Kidney epithelial cell (primary cell): ENCODE measurements around the gene USP9X. TPM values are rescaled to one million over a fixed set of nuclear protein-coding genes. Genes with fewer than 3 reads are reported as not detected.

Experiments used
- DNase-seq: peaks from one replicate; pipeline ENCODE4 v3.0.0-alpha.2; 2010; ENCODE audit warnings: low read depth
- H3K27me3 ChIP-seq: 2 replicates; pipeline ENCODE4 v1.6.0; 2011; ENCODE audit warnings: low read length; ENCODE audit not compliant: control insufficient read depth, insufficient read depth
- H3K36me3 ChIP-seq: 2 replicates; pipeline ENCODE4 v1.5.1; 2011; ENCODE audit warnings: low read length; ENCODE audit not compliant: control insufficient read depth, insufficient read depth
- H3K4me3 ChIP-seq: 2 replicates; pipeline ENCODE4 v1.5.1; 2011; ENCODE audit warnings: low read depth, mild to moderate bottlenecking, control low read depth, low read length
- CTCF ChIP-seq: IDR thresholded peaks from 2 replicates; pipeline ENCODE4 v1.5.1; 2011; ENCODE audit warnings: mild to moderate bottlenecking, moderate library complexity, low read length, control low read depth, inconsistent platforms; ENCODE audit not compliant: insufficient read depth, poor library complexity, severe bottlenecking
- total RNA-seq: library from RNA; depleted of rRNA; stranded (reverse); fragments of >200 nt; gene quantifications from 2 replicates; pipeline ENCODE4 v1.2.3, GENCODE V29; 2015

The USP9X gene
- total RNA-seq, 1 donor from 2014 or later, result 53.7 TPM

- DNase-seq, result no peak
- no peaks in the 10 kb centered on the region for H3K27me3 ChIP-seq
- H3K36me3 ChIP-seq, result peaks cover 1% of the 10 kb centered on the region
- TF ChIP-seq CTCF, result no peak
- no peak overlapping the region for H3K4me3 ChIP-seq
These were observed 67.0 kb downstream of the USP9X start for GRCh38 chrX:41152221-41152620.

DNA sequence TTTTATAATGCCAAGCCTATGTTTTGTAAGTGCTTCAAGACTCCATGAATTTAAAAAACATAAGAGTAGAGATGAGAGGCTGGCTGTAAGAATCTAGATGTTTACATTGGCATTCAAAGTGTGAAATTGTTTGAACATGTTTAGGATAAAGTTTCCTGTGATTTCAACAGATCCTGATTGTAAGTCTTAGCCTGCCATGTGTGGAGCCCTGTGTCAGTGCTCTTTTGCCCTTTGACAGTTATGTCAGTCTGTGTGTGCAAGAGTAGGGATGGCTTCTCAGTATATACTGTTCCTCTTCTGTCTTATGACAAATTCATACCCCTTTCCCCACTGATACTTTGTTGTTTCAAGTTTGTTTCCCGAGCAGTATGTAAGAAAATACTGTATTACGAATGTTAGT is 68.2 kb downstream of the USP9X start:
- Histone ChIP-seq H3K27me3 (no peaks in the 10 kb centered on the region), H3K36me3 (no peaks in the 10 kb centered on the region), H3K4me3 (no peak overlapping the region)
- no peak for DNase-seq
- no peak for TF ChIP-seq CTCF

DNA sequence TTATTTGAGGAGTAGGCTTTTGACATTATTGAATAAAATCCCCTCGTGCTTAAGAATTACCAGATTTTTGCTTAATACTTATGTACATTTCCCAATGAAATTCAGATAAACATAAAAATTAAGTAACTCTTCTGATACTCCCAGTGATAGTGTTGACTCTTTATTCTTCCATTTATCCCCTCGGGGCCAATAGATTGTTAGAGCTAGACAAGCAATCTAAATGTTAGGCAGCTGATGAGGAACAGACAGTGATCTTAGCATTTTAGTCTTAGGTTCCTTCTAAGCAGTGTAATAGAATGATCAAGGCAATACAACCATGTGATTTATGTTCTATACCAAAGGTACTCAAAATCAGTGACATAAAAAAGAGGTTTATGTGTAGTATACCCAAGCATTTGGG is 68.7 kb downstream of the USP9X start:
- no peaks in the 10 kb centered on the region for H3K36me3 ChIP-seq
- H3K4me3 ChIP-seq, result no peak overlapping the region
- no peaks in the 10 kb centered on the region for H3K27me3 ChIP-seq
- no peak for DNase-seq
- no peak for TF ChIP-seq CTCF

- H3K27me3 ChIP-seq, result no peaks in the 10 kb centered on the region
- TF ChIP-seq CTCF, result no peak
- no peaks in the 10 kb centered on the region for H3K36me3 ChIP-seq
- no peak overlapping the region for H3K4me3 ChIP-seq
- DNase-seq, result no peak
These were observed 79.2 kb downstream of the USP9X start for GRCh38 chrX:41164449-41164848.

GRCh38 chrX:41167888-41168287 is 82.6 kb downstream of the USP9X start:
- Histone ChIP-seq H3K36me3 (no peaks in the 10 kb centered on the region), H3K4me3 (no peak overlapping the region), H3K27me3 (no peaks in the 10 kb centered on the region)
- no peak for DNase-seq
- no peak for TF ChIP-seq CTCF

DNA sequence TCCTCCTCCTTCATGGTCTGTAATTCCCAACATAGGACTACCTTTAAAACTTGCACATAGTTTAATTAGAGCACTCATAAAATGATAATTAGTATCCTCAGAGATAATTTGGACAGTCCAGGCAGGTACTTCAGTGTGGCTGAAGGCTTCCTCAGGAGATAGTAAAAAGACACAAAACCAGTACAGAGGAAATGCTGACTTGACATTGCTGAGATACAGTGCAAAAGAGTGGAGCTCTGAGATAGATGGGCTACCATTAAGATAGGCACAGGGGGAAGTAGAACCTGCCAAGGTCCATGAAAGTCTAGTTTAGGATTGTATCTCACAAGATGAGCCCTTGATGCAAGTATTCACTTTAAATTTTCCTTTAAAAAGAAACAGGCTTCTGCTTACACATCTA is 91.0 kb downstream of the USP9X start:
- DNase-seq, result no peak
- Histone ChIP-seq H3K27me3 (no peaks in the 10 kb centered on the region), H3K36me3 (peaks cover 2% of the 10 kb centered on the region), H3K4me3 (no peak overlapping the region)
- no peak for TF ChIP-seq CTCF
